Upper lobe of left lung (tissue), 4 donors: Measurements from ENCODE around the gene PTPRS.

Experiments
- EP300 ChIP-seq, 4 donors: sonication (generic); formaldehyde crosslinking; IDR thresholded peaks; one replicate each; pipeline ENCODE4 v1.5.1; 2017; ENCODE audit warnings: antibody characterized with exemption in 4 of 4, control low read depth in 2 of 4
- POLR2A ChIP-seq, 4 donors: fragments of 450-650 bp; IDR thresholded peaks; one replicate each; pipeline ENCODE4 v1.5.1; 2016 to 2017; ENCODE audit warnings: antibody characterized with exemption in 4 of 4, mild to moderate bottlenecking in 2 of 4
- POLR2AphosphoS5 ChIP-seq, 2 donors: sonication (generic); formaldehyde crosslinking; IDR thresholded peaks; one replicate each; pipeline ENCODE4 v1.5.1; 2017; ENCODE audit warnings: antibody characterized with exemption in 2 of 2

DNA sequence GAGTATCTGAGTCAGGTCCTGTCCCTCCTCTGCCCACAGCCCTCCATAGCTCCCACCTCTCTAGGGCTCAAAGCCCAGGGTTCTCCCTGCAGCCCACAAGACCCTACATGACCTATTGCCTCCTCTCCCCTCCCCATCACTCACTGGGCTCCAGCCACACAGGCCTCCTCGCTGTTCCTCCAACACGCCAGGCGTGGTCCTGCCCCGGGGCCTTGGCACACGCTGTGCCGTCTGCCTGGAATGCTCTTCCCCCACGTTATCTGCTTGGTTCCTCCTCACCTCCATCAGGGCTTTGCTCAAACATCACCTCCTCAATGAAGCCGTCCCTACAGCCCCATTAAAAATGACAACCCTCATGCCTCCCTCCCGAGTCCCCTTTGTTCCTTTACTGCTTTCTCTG lies 21.1 kb downstream of the PTPRS start:
- TF ChIP-seq EP300 (IDR thresholded peaks at IDR 0.05) (no peak), POLR2AphosphoS5 (IDR thresholded peaks at IDR 0.05) (no peak), POLR2A (IDR thresholded peaks at IDR 0.05) (no peak)
